T-helper 1 cell (primary cell): ENCODE results near the gene CHIC2.
A peak's percentile ranks its signal among the peaks of the same experiment; 100 is the strongest.

Experiments used
- DNase-seq, 5 donors: peaks; one replicate each; pipeline ENCODE4 v3.0.0-alpha.2; 2012 to 2020

Gene CHIC2

DNA sequence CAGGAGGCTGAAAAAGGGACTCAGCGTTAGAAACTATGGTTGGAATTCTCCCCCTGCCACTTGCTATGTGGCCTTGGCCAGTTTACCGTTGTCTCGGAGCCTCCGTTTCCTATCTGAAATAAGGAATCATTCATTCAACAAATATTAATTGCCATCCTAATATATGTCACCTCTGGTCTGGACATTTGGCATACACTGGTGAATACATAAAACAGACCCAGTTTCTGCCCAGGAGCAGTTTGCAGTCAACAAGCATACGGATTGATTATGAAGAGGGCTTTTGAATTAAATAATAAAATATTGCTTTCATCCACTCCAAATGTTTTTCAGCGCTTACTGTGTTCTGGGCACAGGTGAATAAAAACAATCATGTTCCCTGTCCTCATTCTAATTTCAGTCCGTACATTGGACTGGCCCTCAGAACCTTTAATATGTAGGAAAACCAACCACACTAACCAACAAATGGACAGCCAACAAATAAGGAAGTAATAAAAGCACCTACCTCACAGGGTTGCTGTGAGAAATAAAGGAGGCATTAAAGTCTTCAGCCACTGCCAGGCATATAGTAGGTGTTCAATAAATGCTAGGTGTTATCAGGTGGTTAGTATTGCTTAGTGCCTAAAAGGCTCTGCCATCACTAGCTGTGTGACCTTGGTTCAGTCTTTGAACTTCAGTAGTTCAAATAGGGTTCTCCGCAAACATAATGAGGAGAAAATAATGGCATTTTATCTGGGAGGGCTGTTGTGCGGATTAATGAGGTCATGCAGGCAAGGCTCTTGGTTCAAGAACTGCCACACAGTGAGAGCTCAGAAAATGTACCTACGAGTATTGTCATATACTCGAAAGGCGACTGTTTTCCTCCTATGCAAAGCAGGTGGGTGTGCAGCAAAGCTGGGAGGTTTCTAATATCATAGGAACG is 28.3 kb upstream of the CHIC2 start:
- DNase-seq: no peak

GRCh38 chr4:54091637-54092404 is 27.4 kb upstream of the CHIC2 start:
- peak; percentile 51 to 79 (median 71) for DNase-seq

- DNase-seq: peak in 1 of 5 donors; percentile 26
These were observed 26.6 kb upstream of the CHIC2 start for GRCh38 chr4:54090804-54091623.

DNA sequence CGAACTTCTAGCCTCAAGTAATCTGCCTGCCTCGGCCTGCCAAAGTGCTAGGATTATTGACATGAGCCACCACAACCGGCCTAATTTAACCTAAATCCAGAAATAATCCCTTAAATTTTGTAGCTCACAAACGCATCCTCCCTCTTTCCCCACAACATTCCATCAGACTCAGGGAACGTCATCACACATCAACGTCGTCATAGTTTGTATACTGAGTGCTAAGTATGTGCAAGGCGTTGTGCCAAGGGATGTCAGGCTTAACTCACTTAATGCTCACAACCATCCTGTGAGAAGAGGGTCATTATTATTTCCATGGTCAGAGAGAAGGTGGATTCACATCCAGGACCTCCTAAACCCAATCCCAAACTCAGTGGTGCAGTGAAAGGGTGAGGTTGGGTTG is 26.0 kb upstream of the CHIC2 start:
- DNase-seq: no peak

DNA sequence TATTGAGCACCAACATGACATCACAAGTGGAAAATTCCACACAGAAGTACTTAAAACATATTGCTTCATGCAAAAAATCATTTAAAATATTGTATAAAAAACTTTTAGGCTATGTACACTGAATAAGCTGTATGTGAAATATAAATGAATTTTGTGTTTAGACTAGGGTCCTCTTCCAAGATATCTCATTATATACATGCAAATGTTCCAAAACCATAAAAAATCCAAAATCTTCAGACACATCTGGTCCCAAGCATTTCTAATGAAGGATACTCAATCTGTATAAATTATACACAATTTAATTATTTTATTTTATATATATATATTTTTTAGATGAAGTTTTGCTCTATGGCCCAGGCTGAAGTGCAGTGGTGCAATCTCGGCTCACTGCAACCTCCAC is 25.5 kb upstream of the CHIC2 start:
- DNase-seq: no peak

DNA sequence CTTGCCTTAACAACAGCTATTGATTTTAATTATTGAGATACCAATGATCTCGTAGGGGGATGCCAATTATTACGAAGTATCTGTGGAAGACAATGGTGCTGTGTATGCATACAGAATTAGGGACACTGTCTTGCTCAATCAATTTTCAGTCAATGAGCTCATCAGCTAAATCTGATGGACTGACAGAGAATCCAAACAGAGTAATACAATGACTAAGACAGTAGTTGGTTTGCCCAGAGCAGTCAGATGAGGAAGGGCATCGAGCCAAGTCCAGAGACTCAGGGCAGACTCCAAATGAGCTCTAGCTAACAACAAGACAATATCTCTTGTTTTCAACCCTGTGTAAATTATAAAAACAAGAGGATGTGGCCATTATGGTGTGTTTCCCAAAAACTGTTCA is 20.9 kb upstream of the CHIC2 start:
- DNase-seq: no peak

GRCh38 chr4:54082168-54082567 is 17.8 kb upstream of the CHIC2 start:
- DNase-seq: no peak

GRCh38 chr4:54077812-54078211 is 13.4 kb upstream of the CHIC2 start:
- no peak for DNase-seq

- no peak for DNase-seq
These were observed 12.3 kb upstream of the CHIC2 start for GRCh38 chr4:54076673-54077072.

GRCh38 chr4:54074381-54074780 is 10.0 kb upstream of the CHIC2 start:
- no peak for DNase-seq

GRCh38 chr4:54073271-54073880 is 9.0 kb upstream of the CHIC2 start:
- no peak for DNase-seq

GRCh38 chr4:54067166-54067565 is 2.8 kb upstream of the CHIC2 start:
- no peak for DNase-seq

DNA sequence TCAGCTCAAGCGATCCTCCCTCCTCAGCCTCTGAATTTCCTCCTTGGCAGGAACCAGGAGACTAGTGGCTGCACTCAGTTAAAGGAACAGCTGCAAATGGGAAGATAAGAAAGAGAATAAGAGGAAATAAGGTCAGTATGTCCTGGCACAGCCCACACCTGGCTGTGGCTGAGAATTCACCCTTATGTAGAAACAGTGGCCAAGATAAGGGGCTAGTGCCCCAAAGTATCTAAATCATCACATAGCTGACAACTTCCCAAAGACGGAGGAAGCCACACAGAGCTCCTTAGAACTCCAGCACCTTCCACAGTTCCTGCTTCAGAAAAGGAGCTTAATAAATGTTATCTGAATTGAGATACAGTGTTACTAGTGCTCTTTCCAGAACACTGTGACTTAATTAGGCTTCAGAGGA is 2.3 kb upstream of the CHIC2 start:
- no peak for DNase-seq

DNA sequence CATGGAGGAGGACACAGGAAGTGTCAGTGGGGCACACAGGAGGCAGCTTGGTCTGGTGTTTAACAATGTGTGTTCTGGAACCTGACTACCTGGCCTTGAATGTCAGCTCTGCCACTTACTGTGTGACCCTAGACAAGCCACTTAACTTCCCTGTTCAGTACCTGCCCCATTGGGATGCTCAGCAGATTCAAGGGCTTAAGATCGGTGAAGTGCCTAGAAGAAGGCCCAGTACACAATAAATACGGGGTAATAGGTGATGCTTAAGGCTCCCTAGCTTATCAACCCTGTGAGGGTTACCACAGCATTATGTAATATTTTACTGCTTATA is 1.6 kb upstream of the CHIC2 start:
- no peak for DNase-seq

- DNase-seq: no peak
These were observed 1.1 kb upstream of the CHIC2 start for GRCh38 chr4:54065282-54066087.

GRCh38 chr4:54063737-54064316 is 578 bp downstream of the CHIC2 start:
- DNase-seq: peak in 3 of 5 donors; percentile 17 to 31 (median 30)

- peak in 1 of 5 donors; percentile 10 for DNase-seq
These were observed 1.2 kb downstream of the CHIC2 start for GRCh38 chr4:54063229-54063628.

GRCh38 chr4:54062392-54062791 is 2.0 kb downstream of the CHIC2 start:
- DNase-seq: no peak

- DNase-seq: no peak
These were observed 2.5 kb downstream of the CHIC2 start for GRCh38 chr4:54061873-54062272.

DNA sequence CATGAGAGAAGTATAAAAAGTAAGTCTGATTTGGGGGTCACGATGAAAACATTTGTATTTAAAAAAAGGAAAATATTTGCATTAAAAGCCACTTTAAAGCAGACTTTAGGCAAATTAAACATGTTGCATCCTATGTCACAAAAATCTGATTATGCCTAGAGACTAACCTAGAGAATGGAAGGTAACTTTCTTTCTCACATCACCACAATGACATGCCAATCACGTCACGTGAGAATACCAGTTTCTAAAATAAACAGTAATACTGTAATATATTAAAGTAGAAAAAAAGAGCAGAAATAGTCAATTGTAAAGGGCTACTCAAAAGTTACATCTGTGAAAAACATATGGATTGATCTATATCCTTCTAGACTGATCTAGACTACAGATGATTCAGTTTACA is 3.3 kb downstream of the CHIC2 start:
- DNase-seq: no peak

- DNase-seq: no peak
These were observed 4.3 kb downstream of the CHIC2 start for GRCh38 chr4:54060116-54060515.
